ENCODE data around the gene RALGAPA1. TPM values are rescaled to one million over a fixed set of nuclear protein-coding genes. Genes with fewer than 3 reads are reported as not detected.

RALGAPA1 gene
- total RNA-seq, 1 donor = 39.1 TPM

DNA sequence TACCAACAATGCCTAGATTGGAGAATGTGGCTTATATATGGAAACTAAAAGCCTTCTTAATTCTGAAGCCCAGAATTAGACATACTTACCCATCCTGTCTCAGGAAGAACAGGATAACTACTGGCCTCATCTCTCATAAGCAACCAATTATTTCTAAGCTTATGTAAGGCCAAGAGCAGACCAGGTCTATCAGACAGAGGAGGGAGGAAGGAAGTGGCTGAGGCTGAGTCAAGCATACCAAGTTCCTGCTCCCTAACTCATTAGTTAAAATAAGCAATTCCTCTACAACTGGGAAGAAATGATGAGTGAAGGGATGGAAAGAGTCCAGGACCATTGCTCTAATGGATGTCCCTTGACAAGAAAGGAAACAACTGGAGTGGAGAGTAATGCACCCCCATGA is 302.2 kb downstream of the RALGAPA1 start:
- peaks cover 4% of the 10 kb centered on the region for H3K27me3 ChIP-seq (ENCODE audit: insufficient read depth, low read length)
- H3K27ac ChIP-seq (ENCODE audit: low read depth, low read length) = no peak overlapping the region
- TF ChIP-seq, protein P1, sequence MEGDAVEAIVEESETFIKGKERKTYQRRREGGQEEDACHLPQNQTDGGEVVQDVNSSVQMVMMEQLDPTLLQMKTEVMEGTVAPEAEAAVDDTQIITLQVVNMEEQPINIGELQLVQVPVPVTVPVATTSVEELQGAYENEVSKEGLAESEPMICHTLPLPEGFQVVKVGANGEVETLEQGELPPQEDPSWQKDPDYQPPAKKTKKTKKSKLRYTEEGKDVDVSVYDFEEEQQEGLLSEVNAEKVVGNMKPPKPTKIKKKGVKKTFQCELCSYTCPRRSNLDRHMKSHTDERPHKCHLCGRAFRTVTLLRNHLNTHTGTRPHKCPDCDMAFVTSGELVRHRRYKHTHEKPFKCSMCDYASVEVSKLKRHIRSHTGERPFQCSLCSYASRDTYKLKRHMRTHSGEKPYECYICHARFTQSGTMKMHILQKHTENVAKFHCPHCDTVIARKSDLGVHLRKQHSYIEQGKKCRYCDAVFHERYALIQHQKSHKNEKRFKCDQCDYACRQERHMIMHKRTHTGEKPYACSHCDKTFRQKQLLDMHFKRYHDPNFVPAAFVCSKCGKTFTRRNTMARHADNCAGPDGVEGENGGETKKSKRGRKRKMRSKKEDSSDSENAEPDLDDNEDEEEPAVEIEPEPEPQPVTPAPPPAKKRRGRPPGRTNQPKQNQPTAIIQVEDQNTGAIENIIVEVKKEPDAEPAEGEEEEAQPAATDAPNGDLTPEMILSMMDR (IDR thresholded peaks at IDR 0.05; ENCODE audit: extremely low read depth, low read depth, low read length) = no peak
- H3K4me3 ChIP-seq (ENCODE audit: insufficient read depth, low read length) = no peak overlapping the region
- DNase-seq (ENCODE audit: insufficient read length, low spot score, missing footprints) = no peak
- H3K4me1 ChIP-seq (ENCODE audit: insufficient read depth, low read length) = no peaks in the 10 kb centered on the region
- H3K36me3 ChIP-seq (ENCODE audit: insufficient read depth, low read length) = no peaks in the 10 kb centered on the region
- H2AFZ ChIP-seq (ENCODE audit: low read length) = no peak overlapping the region
- H3K9me3 ChIP-seq (ENCODE audit: low read depth, low read length) = no peaks in the 10 kb centered on the region
- no peaks in the 10 kb centered on the region for H3K79me2 ChIP-seq (ENCODE audit: insufficient read depth, low read length)
- no peak overlapping the region for H3K4me2 ChIP-seq (ENCODE audit: insufficient read depth, low read length)
- H4K20me1 ChIP-seq (ENCODE audit: insufficient read depth, low read length) = no peaks in the 10 kb centered on the region

DNA sequence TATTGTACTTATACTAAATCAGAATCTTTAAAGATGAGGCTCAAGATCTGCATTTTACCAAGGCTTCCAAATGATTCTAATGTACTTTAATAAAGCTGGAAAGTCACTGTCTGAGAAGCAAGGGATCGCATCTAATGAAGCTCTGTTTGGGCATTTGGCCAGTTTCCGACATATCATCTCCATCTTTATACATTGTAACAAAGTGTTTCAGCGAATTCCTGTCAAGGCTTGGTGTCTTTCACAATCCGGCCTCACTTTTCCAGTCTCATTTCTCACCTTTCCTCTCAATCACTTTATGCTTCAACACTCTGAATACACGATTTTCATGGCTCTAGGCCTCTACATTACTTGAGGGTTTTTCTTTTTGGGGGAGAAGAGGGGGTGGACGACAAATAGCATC is 302.6 kb downstream of the RALGAPA1 start:
- H3K27ac ChIP-seq (ENCODE audit: low read depth, low read length) = no peak overlapping the region
- no peak for DNase-seq (ENCODE audit: insufficient read length, low spot score, missing footprints)
- no peaks in the 10 kb centered on the region for H3K4me1 ChIP-seq (ENCODE audit: insufficient read depth, low read length)

DNA sequence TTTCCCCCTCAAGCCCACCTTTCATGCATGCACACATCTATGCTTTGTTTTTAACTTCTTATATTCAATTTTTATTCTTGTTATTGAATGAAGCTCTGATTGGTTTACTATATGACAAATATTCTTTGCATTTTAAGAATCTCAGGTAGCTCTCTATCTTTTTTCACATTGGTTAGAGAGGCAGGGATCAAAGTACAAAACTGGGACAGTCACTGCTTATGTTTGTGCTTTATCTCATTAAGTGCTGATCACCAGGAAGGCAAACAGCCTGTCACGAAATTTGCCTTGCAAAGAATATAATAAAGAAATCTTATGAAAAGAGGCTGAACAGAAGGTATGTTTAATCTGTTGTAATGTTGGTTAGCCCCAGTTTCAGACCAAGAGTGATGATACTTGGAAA is 304.8 kb downstream of the RALGAPA1 start:
- no peaks in the 10 kb centered on the region for H3K79me2 ChIP-seq (ENCODE audit: insufficient read depth, low read length)
- no peaks in the 10 kb centered on the region for H3K4me1 ChIP-seq (ENCODE audit: insufficient read depth, low read length)
- no peak overlapping the region for H3K4me2 ChIP-seq (ENCODE audit: insufficient read depth, low read length)
- H3K9me3 ChIP-seq (ENCODE audit: low read depth, low read length) = no peaks in the 10 kb centered on the region
- H2AFZ ChIP-seq (ENCODE audit: low read length) = no peak overlapping the region
- H3K4me3 ChIP-seq (ENCODE audit: insufficient read depth, low read length) = no peak overlapping the region
- TF ChIP-seq, protein P1 (IDR thresholded peaks at IDR 0.05; ENCODE audit: extremely low read depth, low read depth, low read length) = no peak
- H3K27ac ChIP-seq (ENCODE audit: low read depth, low read length) = no peak overlapping the region
- H4K20me1 ChIP-seq (ENCODE audit: insufficient read depth, low read length) = no peaks in the 10 kb centered on the region
- DNase-seq (ENCODE audit: insufficient read length, low spot score, missing footprints) = no peak
- no peaks in the 10 kb centered on the region for H3K27me3 ChIP-seq (ENCODE audit: insufficient read depth, low read length)
- H3K36me3 ChIP-seq (ENCODE audit: insufficient read depth, low read length) = no peaks in the 10 kb centered on the region

More for the DNA sequence above, 302.6 kb downstream of the RALGAPA1 start:
- TF ChIP-seq, protein P1 (IDR thresholded peaks at IDR 0.05; ENCODE audit: extremely low read depth, low read depth, low read length) = no peak
- H3K79me2 ChIP-seq (ENCODE audit: insufficient read depth, low read length) = no peaks in the 10 kb centered on the region
- H3K36me3 ChIP-seq (ENCODE audit: insufficient read depth, low read length) = no peaks in the 10 kb centered on the region
- H3K9me3 ChIP-seq (ENCODE audit: low read depth, low read length) = no peaks in the 10 kb centered on the region
- H3K4me3 ChIP-seq (ENCODE audit: insufficient read depth, low read length) = no peak overlapping the region
- H3K27me3 ChIP-seq (ENCODE audit: insufficient read depth, low read length) = peaks cover 4% of the 10 kb centered on the region
- no peak overlapping the region for H2AFZ ChIP-seq (ENCODE audit: low read length)
- H3K4me2 ChIP-seq (ENCODE audit: insufficient read depth, low read length) = no peak overlapping the region
- no peaks in the 10 kb centered on the region for H4K20me1 ChIP-seq (ENCODE audit: insufficient read depth, low read length)

DNA sequence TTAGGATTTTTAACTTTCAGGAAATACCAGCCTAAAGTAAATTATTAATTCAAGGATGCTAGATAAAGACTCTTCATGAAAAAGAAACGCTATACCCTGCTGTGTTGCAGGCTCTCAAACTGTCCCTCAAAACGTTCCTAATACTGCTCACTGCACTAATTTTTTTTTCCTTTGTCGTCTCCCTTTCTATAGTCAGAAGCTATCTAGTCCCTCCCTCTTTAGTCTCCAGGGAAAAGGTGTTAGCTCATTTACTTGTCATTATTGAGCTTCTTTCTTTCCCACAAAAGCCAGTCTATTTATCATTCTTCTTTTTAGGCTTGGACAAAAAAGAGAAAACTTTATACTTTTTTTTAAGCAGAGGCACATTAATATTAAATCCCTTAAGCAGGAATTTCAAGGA is 305.4 kb downstream of the RALGAPA1 start:
- Histone ChIP-seq H2AFZ (ENCODE audit: low read length) (no peak overlapping the region), H3K9me3 (ENCODE audit: low read depth, low read length) (no peaks in the 10 kb centered on the region), H3K79me2 (ENCODE audit: insufficient read depth, low read length) (no peaks in the 10 kb centered on the region), H3K27ac (ENCODE audit: low read depth, low read length) (no peak overlapping the region), H3K4me1 (ENCODE audit: insufficient read depth, low read length) (no peaks in the 10 kb centered on the region), H4K20me1 (ENCODE audit: insufficient read depth, low read length) (no peaks in the 10 kb centered on the region), H3K27me3 (ENCODE audit: insufficient read depth, low read length) (no peaks in the 10 kb centered on the region), H3K4me3 (ENCODE audit: insufficient read depth, low read length) (no peak overlapping the region), H3K4me2 (ENCODE audit: insufficient read depth, low read length) (no peak overlapping the region), H3K36me3 (ENCODE audit: insufficient read depth, low read length) (no peaks in the 10 kb centered on the region)
- no peak for DNase-seq (ENCODE audit: insufficient read length, low spot score, missing footprints)
- TF ChIP-seq, protein P1 (IDR thresholded peaks at IDR 0.05; ENCODE audit: extremely low read depth, low read depth, low read length) = no peak

All from osteoblast (primary cell).